Stomach (tissue), 9 donors: ENCODE data around the gene COQ4. TPM values are rescaled to one million over a fixed set of nuclear protein-coding genes. Genes with fewer than 3 reads are reported as not detected.
"Not testable (repeated sequence)": the region's sequence is repeated elsewhere in the genome, so short reads cannot be mapped to it uniquely, and the experiment has no call there.

Experiments
- DNase-seq, 2 donors: peaks; one replicate each; pipeline versions ENCODE4 v3.0.0 to v3.0.0-alpha.2; 2013 to 2019
- H3K27ac ChIP-seq, 5 donors: fragments of 200-600 bp in 4 of 5; sonication (generic) in 4 of 5; one replicate each; pipeline ENCODE4 v1.5.1; 2013 to 2019; ENCODE audit warnings: mild to moderate bottlenecking in 1 of 5, moderate library complexity in 1 of 5
- H3K27me3 ChIP-seq, 3 donors: fragments of 200-600 bp; sonication (generic); one replicate each; pipeline ENCODE4 v1.5.1; 2017 to 2019; ENCODE audit warnings: mixed run types in 1 of 3
- H3K36me3 ChIP-seq, 4 donors: fragments of 200-600 bp; sonication (generic); 1 replicate in 3 of 4; 2 replicates in 1 of 4; pipeline ENCODE4 v1.5.1; 2016 to 2019
- H3K4me1 ChIP-seq, 4 donors: fragments of 200-600 bp; sonication (generic); one replicate each; pipeline ENCODE4 v1.5.1; 2016 to 2019
- H3K4me3 ChIP-seq, 4 donors: fragments of 200-600 bp; sonication (generic) in 3 of 4; one replicate each; pipeline ENCODE4 v1.5.1; 2016 to 2019; ENCODE audit warnings: mild to moderate bottlenecking in 1 of 4
- H3K9me3 ChIP-seq, 4 donors: fragments of 200-600 bp; sonication (generic); one replicate each; pipeline ENCODE4 v1.5.1; 2016 to 2019
- EP300 ChIP-seq: sonication (generic); formaldehyde crosslinking; IDR thresholded peaks from one replicate; pipeline ENCODE4 v1.6.1; 2017; ENCODE audit warnings: antibody characterized with exemption
- POLR2A ChIP-seq, 4 donors: fragments of 450-650 bp; IDR thresholded peaks; one replicate each; pipeline ENCODE4 v1.6.1; 2016; ENCODE audit warnings: antibody characterized with exemption in 4 of 4, control low read depth in 2 of 4, mild to moderate bottlenecking in 1 of 4, moderate library complexity in 1 of 4
- POLR2AphosphoS5 ChIP-seq, 3 donors: sonication (generic); formaldehyde crosslinking; IDR thresholded peaks; one replicate each; pipeline ENCODE4 v1.6.1; 2016; ENCODE audit warnings: antibody characterized with exemption in 3 of 3
- WGBS, 5 donors: extraction: QIAGEN DNeasy Blood & Tissue Kit in 3 of 5; methylation state at CpG; one replicate each; pipeline versions ENCODE4 v1.1.5 to v1.1.7; 2013 to 2018; 5-methylcytosine and 5-hydroxymethylcytosine counted together
- intact Hi-C: fragments of 100-400 bp; cut with DNase I; formaldehyde crosslinking; loops from one replicate; pipeline ENCODE4 v1.15.1; 2023; ENCODE audit warnings: low total_unique reads
- polyA plus RNA-seq, 3 donors: library from polyadenylated mRNA; stranded (reverse); fragments of 200-250 nt; gene quantifications; one replicate each; pipeline ENCODE4 v1.2.3, GENCODE V29; 2013
- total RNA-seq, 5 donors: library from RNA; depleted of rRNA; stranded (reverse); fragments of >200 nt; gene quantifications; one replicate each; pipeline versions ENCODE4 v1.1.0 to v1.2.3, GENCODE V29; 2014 to 2016
- TF ChIP-seq, protein P1 (sequence below), 7 experiments: fragments of 450-650 bp in 4 of 7; fragments of 200-600 bp in 3 of 7; sonication (generic) in 3 of 7; IDR thresholded peaks; one replicate each; pipeline ENCODE4 v1.5.1; 2016 to 2019; ENCODE audit warnings: antibody characterized with exemption in 7 of 7, control low read depth in 2 of 7, mild to moderate bottlenecking in 1 of 7
- donor health status: healthy with polysubstance abuse.
- donor health status: Bipolar disorder and iron deficiency.
- donor health status: healthy.

The COQ4 gene
- total and polyA plus RNA-seq, 8 donors = 10.5 to 156 (median 63.7) TPM

- H3K27ac ChIP-seq = peak within 1 kb of the TSS; percentile 86 to 97 (median 92)
- H3K4me3 ChIP-seq = peak within 1 kb of the TSS; percentile 69 to 97 (median 78)
- H3K36me3 ChIP-seq = peaks cover 20 to 25% (median 24%) of the 10 kb centered on the region in 4 donors
- TF ChIP-seq POLR2A (IDR thresholded peaks at IDR 0.05) (peak in 2 of 4 donors; percentile 66 to 76), POLR2AphosphoS5 (IDR thresholded peaks at IDR 0.05) (peak in 2 of 3 donors; percentile 89 to 93)
- TF ChIP-seq, protein P1, sequence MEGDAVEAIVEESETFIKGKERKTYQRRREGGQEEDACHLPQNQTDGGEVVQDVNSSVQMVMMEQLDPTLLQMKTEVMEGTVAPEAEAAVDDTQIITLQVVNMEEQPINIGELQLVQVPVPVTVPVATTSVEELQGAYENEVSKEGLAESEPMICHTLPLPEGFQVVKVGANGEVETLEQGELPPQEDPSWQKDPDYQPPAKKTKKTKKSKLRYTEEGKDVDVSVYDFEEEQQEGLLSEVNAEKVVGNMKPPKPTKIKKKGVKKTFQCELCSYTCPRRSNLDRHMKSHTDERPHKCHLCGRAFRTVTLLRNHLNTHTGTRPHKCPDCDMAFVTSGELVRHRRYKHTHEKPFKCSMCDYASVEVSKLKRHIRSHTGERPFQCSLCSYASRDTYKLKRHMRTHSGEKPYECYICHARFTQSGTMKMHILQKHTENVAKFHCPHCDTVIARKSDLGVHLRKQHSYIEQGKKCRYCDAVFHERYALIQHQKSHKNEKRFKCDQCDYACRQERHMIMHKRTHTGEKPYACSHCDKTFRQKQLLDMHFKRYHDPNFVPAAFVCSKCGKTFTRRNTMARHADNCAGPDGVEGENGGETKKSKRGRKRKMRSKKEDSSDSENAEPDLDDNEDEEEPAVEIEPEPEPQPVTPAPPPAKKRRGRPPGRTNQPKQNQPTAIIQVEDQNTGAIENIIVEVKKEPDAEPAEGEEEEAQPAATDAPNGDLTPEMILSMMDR (IDR thresholded peaks at IDR 0.05) = no peak
- WGBS, 5 donors = 0 to 1% (median 0%) methylated on average over 34 to 38 of the region's 38 CpGs
- H3K27me3 ChIP-seq = no peaks in the 10 kb centered on the region
- H3K4me1 ChIP-seq = peaks cover 25 to 65% (median 45%) of the 10 kb centered on the region in 4 donors
- peak; percentile 100 for DNase-seq
- intact Hi-C loops = no loop called here
- no peaks in the 10 kb centered on the region for H3K9me3 ChIP-seq
These were observed 46.5 kb upstream of the COQ4 start, which contains the start of gene SWI5 for GRCh38 chr9:128276008-128276573. SWI5 (plus strand) TSS chr9:128276276.

- Histone ChIP-seq H3K27ac (peak overlapping the region; percentile 76 to 97 (median 92)), H3K9me3 (no peaks in the 10 kb centered on the region), H3K27me3 (no peaks in the 10 kb centered on the region), H3K36me3 (peaks cover 15 to 19% (median 18%) of the 10 kb centered on the region in 4 donors), H3K4me3 (peak overlapping the region; percentile 69 to 97 (median 78)), H3K4me1 (peaks cover 25 to 60% (median 43%) of the 10 kb centered on the region in 4 donors)
- intact Hi-C loops = no loop called here
- TF ChIP-seq POLR2AphosphoS5 (IDR thresholded peaks at IDR 0.05) (no peak), POLR2A (IDR thresholded peaks at IDR 0.05) (no peak), EP300 (no peak)
- TF ChIP-seq, protein P1 (IDR thresholded peaks at IDR 0.05) = no peak
- peak in 1 of 2 donors; percentile 79 for DNase-seq
- 7 to 11% (median 9%) methylated on average over 23 of the region's 23 CpGs for WGBS, 5 donors
These were observed 45.9 kb upstream of the COQ4 start for GRCh38 chr9:128276574-128277270.

GRCh38 chr9:128279088-128280073 is 43.3 kb upstream of the COQ4 start:
- H3K9me3 ChIP-seq, H3K27me3 ChIP-seq, intact Hi-C loops, H3K4me3 ChIP-seq, H3K36me3 ChIP-seq: not testable (repeated sequence)
- WGBS, 5 donors = 53 to 70% (median 60%) methylated on average over 22 of the region's 22 CpGs
- DNase-seq = peak in 1 of 2 donors; percentile 29
- Histone ChIP-seq H3K4me1 (peaks cover 18 to 44% (median 31%) of the 10 kb centered on the region in 4 donors), H3K27ac (peak overlapping the region in 3 of 5 donors; percentile 20 to 46 (median 22))

DNA sequence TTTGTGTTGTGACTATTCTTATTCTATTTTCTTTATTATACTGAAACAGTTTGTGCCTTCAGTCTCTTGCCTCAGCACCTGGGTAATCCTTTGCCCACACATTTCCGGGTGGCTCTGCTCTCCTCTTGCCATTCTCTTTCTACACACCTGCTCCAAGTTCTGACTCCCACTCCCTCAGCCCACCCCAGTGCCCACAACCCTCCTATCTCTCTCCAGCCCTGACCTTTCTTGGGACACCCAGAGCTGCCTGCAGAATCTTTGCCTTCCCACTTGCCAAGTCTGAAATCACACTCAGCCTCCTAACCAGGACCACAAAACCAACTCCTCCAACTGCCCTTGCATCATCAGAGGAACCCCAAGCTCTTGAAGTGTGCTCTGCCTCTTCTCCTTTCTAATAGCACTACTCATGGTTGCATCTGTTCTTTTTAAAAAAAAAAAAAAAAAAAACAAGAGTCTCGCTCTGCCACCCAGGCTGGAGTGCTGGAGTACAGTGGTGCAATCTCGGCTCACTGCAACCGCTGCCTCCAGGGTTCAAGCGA is 42.5 kb upstream of the COQ4 start:
- DNase-seq = no peak
- Histone ChIP-seq H3K4me3 (no peak overlapping the region), H3K4me1 (peaks cover 10 to 36% (median 24%) of the 10 kb centered on the region in 4 donors), H3K27me3 (no peaks in the 10 kb centered on the region), H3K36me3 (peaks cover 0 to 3% (median 1%) of the 10 kb centered on the region in 4 donors), H3K9me3 (no peaks in the 10 kb centered on the region), H3K27ac (peak overlapping the region in 2 of 5 donors; percentile 20 to 46)
- 82 to 95% (median 92%) methylated on average over 5 of the region's 5 CpGs for WGBS, 5 donors
- TF ChIP-seq POLR2A (IDR thresholded peaks at IDR 0.05) (no peak), EP300 (no peak), POLR2AphosphoS5 (IDR thresholded peaks at IDR 0.05) (no peak)
- TF ChIP-seq, protein P1 (IDR thresholded peaks at IDR 0.05) = no peak
- intact Hi-C loops = no loop called here
